Thoracic aorta (tissue), 2 donors: Measurements from ENCODE around the gene LNP1. TPM values are rescaled to one million over a fixed set of nuclear protein-coding genes. Genes with fewer than 3 reads are reported as not detected.

Experiments
- ATAC-seq: fragments of 150-250 bp; one replicate; pipeline ENCODE4 v1.8.0; 2017; ENCODE audit warnings: low read depth; ENCODE audit not compliant: insufficient number of reproducible peaks, low FRiP score
- DNase-seq: peaks from one replicate; pipeline ENCODE4 v3.0.0-alpha.2; 2020; ENCODE audit warnings: low spot score
- H3K27ac ChIP-seq, 2 donors: fragments of 200-600 bp; sonication (generic); 1 replicate in 1 of 2; 2 replicates in 1 of 2; pipeline ENCODE4 v1.5.1; 2016; ENCODE audit warnings: mild to moderate bottlenecking in 2 of 2, moderate library complexity in 2 of 2
- H3K27me3 ChIP-seq: fragments of 200-600 bp; sonication (generic); replicated peaks from 2 replicates; pipeline ENCODE4 v1.6.0; 2016; ENCODE audit warnings: mild to moderate bottlenecking; ENCODE audit not compliant: insufficient read depth
- H3K36me3 ChIP-seq: fragments of 200-600 bp; sonication (generic); one replicate; pipeline ENCODE4 v1.5.1; 2016
- H3K4me1 ChIP-seq, 2 donors: fragments of 200-600 bp; sonication (generic); 1 replicate in 1 of 2; 2 replicates in 1 of 2; pipeline versions ENCODE4 v1.5.1 to v1.6.0; 2016; ENCODE audit warnings: low read depth in 2 of 2, mild to moderate bottlenecking in 1 of 2; ENCODE audit not compliant: control insufficient read depth in 1 of 2
- H3K4me3 ChIP-seq: fragments of 200-600 bp; sonication (generic); 2 replicates; pipeline ENCODE4 v1.5.1; 2016; ENCODE audit warnings: mild to moderate bottlenecking
- H3K9me3 ChIP-seq: fragments of 200-600 bp; sonication (generic); 2 replicates; pipeline ENCODE4 v1.5.1; 2016
- CTCF ChIP-seq: fragments of 200-600 bp; sonication (generic); IDR thresholded peaks from one replicate; pipeline ENCODE4 v1.5.1; 2019; ENCODE audit warnings: antibody characterized with exemption
- total RNA-seq, 2 donors: library from RNA; depleted of rRNA; stranded (reverse); fragments of >200 nt; gene quantifications; one replicate each; pipeline versions ENCODE4 v1.1.0 to v1.2.3, GENCODE V29; 2016

The LNP1 gene
- total RNA-seq, 2 donors from 2014 or later, result 3.0 to 11.4 TPM

GRCh38 chr3:100480081-100480480 is 78.7 kb downstream of the LNP1 start:
- DNase-seq, result no peak
- H3K4me1 ChIP-seq, result no peaks in the 10 kb centered on the region
- TF ChIP-seq CTCF, result no peak

GRCh38 chr3:100482176-100482575 is 80.8 kb downstream of the LNP1 start:
- no peaks in the 10 kb centered on the region for H3K9me3 ChIP-seq
- no peak overlapping the region for H3K4me3 ChIP-seq
- no peaks in the 10 kb centered on the region for H3K36me3 ChIP-seq
- no peak for ATAC-seq
- no peak for DNase-seq
- no peaks in the 10 kb centered on the region for H3K27me3 ChIP-seq
- no peak for TF ChIP-seq CTCF
- no peak overlapping the region for H3K27ac ChIP-seq
- H3K4me1 ChIP-seq, result no peaks in the 10 kb centered on the region

More at GRCh38 chr3:100480081-100480480, 78.7 kb downstream of the LNP1 start:
- Histone ChIP-seq H3K27ac (no peak overlapping the region), H3K36me3 (no peaks in the 10 kb centered on the region), H3K4me3 (no peak overlapping the region), H3K27me3 (no peaks in the 10 kb centered on the region), H3K9me3 (no peaks in the 10 kb centered on the region)
- no peak for ATAC-seq

- Histone ChIP-seq H3K27ac (no peak overlapping the region), H3K4me3 (no peak overlapping the region), H3K27me3 (no peaks in the 10 kb centered on the region), H3K4me1 (no peaks in the 10 kb centered on the region), H3K36me3 (no peaks in the 10 kb centered on the region), H3K9me3 (no peaks in the 10 kb centered on the region)
- no peak for ATAC-seq
- DNase-seq, result no peak
- no peak for TF ChIP-seq CTCF
Measured at GRCh38 chr3:100483529-100483928, 82.2 kb downstream of the LNP1 start.

GRCh38 chr3:100486808-100487207 is 85.5 kb downstream of the LNP1 start:
- Histone ChIP-seq H3K4me3 (no peak overlapping the region), H3K27me3 (no peaks in the 10 kb centered on the region), H3K9me3 (no peaks in the 10 kb centered on the region), H3K27ac (no peak overlapping the region), H3K36me3 (no peaks in the 10 kb centered on the region), H3K4me1 (no peaks in the 10 kb centered on the region)
- DNase-seq (no peak), ATAC-seq (no peak)
- TF ChIP-seq CTCF, result no peak

- DNase-seq, result no peak
- TF ChIP-seq CTCF, result no peak
- Histone ChIP-seq H3K27me3 (no peaks in the 10 kb centered on the region), H3K4me3 (no peak overlapping the region), H3K9me3 (no peaks in the 10 kb centered on the region), H3K27ac (no peak overlapping the region), H3K36me3 (no peaks in the 10 kb centered on the region), H3K4me1 (no peaks in the 10 kb centered on the region)
- ATAC-seq, result no peak
Measured at GRCh38 chr3:100489118-100489517, 87.8 kb downstream of the LNP1 start.
